NB4 (cell line): ENCODE measurements around the gene CACNA2D3.

Experiments used
- MAX ChIP-seq: IDR thresholded peaks from 2 replicates; pipeline ENCODE4 v1.6.1; 2011; ENCODE audit warnings: low read depth, low read length
- MYC ChIP-seq: IDR thresholded peaks from 2 replicates; pipeline ENCODE4 v1.6.1; 2011; ENCODE audit warnings: low read depth, low read length
- POLR2A ChIP-seq: IDR thresholded peaks from 2 replicates; pipeline ENCODE4 v1.6.1; 2011; ENCODE audit warnings: mild to moderate bottlenecking; ENCODE audit not compliant: insufficient read length; ENCODE audit errors: extremely low read depth
- TF ChIP-seq, protein P1 (sequence below): IDR thresholded peaks from one replicate; pipeline ENCODE4 v1.5.1; 2012; ENCODE audit warnings: low read depth, low read length

DNA sequence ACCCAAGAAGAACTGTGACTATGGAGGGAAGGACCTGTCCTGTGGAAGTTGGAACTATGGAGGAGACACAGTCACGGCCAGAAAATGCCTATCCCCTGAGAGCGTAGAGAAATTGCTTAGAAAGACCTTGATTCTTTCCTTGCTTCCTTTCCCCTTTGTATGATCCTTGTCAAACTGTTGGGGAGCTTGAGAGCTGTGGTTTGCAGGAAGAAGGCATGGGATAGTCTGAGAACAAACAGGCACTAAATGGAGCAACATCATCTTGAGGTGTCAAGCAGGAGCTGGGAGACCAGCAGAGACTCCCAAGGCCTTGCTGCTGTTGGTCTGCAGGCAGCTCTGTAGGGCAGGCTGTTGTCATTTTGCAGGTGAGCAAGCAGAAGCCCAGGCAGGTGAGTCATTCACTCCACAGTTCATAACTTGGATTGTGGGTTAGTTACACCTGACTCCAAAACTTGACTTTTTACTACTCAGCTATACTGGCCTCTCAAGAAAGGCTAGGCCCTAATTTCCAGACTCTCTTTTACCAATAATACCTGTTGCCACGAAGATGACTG is 506.6 kb downstream of the CACNA2D3 start:
- TF ChIP-seq, protein P1, sequence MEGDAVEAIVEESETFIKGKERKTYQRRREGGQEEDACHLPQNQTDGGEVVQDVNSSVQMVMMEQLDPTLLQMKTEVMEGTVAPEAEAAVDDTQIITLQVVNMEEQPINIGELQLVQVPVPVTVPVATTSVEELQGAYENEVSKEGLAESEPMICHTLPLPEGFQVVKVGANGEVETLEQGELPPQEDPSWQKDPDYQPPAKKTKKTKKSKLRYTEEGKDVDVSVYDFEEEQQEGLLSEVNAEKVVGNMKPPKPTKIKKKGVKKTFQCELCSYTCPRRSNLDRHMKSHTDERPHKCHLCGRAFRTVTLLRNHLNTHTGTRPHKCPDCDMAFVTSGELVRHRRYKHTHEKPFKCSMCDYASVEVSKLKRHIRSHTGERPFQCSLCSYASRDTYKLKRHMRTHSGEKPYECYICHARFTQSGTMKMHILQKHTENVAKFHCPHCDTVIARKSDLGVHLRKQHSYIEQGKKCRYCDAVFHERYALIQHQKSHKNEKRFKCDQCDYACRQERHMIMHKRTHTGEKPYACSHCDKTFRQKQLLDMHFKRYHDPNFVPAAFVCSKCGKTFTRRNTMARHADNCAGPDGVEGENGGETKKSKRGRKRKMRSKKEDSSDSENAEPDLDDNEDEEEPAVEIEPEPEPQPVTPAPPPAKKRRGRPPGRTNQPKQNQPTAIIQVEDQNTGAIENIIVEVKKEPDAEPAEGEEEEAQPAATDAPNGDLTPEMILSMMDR = no peak
- TF ChIP-seq MAX (no peak), POLR2A (no peak), MYC (no peak)
